COR-L47 (cell line): ENCODE measurements around the gene GLIPR1L1.
"Not testable (repeated sequence)": the region's sequence is repeated elsewhere in the genome, so short reads cannot be mapped to it uniquely, and the experiment has no call there.

Experiments used
- DNase-seq: peaks from one replicate; lab custom pipeline; 2025; lab: John Stamatoyannopoulos, UW

Gene GLIPR1L1, protein sequence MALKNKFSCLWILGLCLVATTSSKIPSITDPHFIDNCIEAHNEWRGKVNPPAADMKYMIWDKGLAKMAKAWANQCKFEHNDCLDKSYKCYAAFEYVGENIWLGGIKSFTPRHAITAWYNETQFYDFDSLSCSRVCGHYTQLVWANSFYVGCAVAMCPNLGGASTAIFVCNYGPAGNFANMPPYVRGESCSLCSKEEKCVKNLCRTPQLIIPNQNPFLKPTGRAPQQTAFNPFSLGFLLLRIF

DNA sequence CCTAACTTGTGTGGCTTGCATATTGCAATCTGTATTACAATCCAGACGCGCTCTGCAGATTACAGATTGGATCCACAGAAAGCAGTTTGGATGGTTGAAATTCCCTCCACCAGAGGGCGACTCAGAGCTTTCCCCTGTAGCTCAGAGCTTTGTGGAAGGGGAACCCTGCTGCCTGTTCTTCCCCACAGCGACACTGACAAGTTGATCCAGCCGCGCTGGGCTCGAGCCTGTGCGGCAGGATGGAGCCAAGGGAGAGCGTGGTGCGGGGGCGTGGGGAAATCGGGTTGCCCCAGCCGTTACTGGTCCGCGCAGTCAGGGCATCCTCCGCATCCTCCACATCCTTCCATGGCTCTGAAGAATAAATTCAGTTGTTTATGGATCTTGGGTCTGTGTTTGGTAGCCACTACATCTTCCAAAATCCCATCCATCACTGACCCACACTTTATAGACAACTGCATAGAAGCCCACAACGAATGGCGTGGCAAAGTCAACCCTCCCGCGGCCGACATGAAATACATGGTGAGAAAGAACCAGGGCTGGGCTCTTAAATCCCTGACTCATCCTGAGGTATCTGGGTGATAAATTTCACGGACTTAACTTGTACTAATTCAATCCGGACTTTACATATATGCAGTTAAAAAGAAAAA is at the start of gene GLIPR1L1:
GLIPR1L1 (plus strand) TSS at position 287 of the 647 bp plus-strand sequence; CDS start at position 346, 59 bp downstream.
- DNase-seq, result peak; percentile 62

DNA sequence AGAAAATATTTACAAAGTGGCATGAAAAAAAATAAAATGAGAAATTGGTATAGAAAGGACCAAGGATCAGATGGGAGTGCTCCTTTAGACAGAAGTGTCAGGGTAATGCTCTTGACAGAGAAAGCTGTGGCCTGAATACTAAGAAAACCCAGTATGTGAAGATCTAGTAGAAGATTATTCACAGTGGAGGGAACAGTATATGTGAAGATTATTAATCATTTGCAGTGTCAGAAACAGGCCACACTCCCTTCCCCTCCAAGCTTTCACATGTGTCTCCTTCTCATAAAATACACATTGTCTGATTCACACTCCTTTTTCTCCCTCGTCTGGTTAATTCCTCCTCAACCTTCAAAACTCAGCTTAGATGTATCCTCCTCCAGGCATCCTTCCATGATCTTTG is 45.6 kb upstream of the GLIPR1L1 start:
- DNase-seq, result no peak

DNA sequence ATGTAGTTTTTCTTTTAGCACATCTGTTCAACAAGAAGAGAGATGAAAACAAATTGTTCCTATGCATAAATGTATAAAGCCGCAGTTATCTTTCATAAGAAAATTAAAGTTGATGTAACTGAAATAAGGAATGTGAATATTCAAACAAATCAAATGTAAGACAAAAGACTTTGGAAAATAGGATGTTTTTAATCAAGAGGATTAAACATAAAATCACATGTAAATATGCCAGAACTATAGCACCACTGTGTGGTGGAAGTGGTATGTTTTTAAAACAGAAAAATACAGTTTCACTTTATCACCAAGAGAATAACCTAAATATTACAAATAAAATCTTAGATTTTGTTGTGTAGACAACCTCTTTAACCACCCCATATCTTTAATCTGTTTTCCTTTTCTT is 44.7 kb upstream of the GLIPR1L1 start:
- no peak for DNase-seq

DNA sequence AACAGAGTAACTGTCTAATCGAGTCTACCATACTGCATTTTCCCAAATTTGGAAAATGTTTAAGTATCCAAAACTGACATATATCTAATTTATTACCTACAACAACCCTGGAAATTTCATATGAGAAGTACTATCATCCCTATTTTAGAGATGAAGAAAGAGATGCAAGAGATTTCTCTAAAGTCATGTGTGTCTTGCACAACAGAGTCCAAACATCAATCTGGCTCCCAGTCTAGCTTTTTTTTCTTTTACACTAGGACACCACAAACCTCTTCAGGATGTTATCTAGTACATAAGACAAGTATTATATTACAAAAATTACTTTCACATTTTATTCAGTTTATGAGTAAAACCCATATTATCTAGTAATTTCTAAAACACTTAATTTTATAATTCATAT is 43.5 kb upstream of the GLIPR1L1 start:
- no peak for DNase-seq

DNA sequence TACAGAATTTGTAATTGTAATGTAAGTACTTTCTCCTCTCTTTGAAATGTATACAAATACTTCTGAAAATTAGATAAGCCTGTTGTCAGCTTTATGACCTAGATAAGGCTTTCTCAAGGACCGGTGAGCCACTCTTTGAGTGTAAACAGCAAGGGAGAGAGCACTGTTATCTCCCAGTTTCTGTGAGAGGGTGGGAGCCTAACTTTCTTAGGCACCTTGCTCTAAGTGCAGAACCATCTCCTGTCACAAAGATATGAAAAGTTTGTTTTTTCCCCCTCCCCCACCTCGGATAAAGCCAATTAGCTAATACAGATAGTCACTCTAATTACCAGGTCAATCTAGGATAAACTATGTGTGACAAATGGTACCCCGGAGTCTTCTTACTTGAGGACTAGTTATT is 40.1 kb upstream of the GLIPR1L1 start:
- DNase-seq, result no peak

DNA sequence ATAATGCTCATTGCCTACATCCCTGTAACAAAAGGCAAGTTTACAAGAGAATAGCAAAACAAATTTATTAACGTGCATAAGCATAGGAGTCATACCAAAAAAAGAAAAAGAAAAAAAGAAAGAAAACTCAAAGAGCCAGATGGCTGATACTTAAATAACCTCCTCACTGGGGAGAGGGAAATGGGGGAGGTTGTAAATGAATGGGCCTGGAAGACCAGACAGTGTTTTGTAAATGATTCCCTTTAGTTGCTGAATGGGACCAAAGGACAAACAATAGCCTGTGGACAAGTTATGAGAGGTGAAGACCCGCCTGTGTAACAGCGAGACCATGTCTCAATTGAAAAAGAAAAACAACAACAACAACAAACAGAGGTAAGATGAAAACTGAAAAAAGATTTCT is 39.7 kb upstream of the GLIPR1L1 start:
- no peak for DNase-seq

DNA sequence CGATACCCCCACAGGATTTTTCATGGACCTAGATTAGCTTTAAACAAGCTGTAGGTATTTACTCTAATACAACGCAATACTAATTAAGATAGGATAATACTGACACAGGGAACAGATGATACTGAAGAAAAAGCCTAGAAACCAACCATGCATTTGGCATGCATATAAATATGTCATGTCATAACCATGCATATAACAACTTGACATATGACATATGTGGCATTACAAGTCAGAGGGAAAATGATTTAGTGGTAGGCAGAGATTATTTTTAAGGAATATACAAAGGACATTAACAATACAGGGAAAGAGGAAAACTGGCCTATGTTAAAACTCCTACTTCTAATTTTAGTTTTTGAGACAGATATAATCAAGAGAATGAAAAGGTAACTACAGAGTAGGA is 32.2 kb upstream of the GLIPR1L1 start:
- DNase-seq, result no peak

DNA sequence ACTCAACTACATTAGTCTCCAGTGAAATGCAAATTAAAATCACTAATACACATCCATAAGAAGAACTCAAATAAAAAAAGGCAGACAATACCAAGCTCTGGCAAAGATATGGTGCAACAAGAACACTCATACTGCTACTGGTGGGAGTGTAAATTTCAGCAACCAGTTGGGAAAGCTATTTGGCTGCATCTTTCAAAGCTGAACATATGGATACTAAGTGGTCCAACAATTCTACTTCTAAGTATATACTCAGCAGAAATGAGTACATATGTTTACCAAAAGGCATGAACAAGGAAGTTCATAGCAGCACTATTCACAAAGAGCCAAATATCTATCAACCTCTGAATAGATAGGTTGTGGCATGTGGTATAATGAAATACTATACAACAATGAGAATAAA is 31.7 kb upstream of the GLIPR1L1 start:
- no peak for DNase-seq

DNA sequence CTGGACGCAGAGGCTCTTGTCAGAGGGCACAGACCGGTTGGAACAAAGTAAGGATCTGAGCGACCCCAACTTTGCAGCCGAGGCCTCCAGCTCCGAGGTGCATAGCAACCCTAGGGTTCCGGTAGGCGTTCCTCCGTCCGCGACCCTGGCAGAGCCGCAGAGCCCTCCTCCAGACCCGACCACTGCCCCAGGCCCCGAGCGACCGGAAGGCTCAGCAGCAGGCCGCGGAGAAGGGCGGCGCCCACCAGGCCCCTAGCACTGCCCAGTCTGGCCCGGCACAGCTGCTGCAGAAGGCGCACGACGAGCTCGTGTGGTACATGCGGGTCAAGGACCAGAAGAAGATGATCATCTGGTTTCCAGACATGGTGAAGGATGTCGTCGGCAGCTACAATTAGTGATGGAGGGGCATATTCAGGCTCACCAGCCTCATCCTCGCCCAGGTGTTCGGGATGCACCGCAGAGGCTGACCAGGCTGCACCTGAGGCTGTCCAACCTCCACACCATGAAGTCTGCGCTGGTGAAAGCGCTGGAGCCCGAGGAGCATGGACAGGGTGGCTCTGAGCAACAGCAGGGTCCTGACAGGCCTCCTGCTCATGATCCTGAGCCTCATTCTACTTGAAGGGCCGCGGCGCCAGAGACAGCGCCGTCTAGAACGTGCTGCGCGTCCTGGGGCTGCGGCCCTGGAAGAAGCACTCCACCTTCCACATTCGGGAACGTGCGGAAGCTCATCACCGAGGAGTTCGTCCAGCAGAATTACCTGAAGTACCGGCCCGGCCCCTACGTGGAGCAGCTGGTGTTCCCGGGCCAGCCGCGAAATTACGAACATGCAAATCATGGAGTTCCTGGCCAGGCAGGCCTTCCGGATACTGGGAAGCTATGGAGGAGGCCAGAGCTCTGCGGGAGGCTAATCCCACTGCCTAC is 28.8 kb upstream of the GLIPR1L1 start:
- no peak for DNase-seq

DNA sequence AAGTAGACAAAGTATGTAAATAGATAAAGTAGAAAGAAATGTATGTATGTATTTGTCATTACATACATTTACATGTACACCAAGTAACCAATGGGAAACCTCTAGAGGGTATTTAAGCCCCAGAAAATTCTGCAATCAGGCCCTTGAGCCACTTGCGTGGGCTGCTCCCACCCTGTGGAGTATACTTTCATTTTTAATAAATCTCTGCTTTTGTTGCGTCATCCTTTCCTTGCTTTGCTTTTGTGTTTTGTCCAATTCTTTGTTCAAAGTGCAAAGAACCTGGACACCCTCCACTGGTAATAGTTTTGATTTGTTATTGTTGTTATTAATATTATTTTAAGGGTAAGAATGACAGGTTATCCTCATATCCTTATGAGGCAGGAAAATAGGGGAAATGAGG is 26.2 kb upstream of the GLIPR1L1 start:
- no peak for DNase-seq

DNA sequence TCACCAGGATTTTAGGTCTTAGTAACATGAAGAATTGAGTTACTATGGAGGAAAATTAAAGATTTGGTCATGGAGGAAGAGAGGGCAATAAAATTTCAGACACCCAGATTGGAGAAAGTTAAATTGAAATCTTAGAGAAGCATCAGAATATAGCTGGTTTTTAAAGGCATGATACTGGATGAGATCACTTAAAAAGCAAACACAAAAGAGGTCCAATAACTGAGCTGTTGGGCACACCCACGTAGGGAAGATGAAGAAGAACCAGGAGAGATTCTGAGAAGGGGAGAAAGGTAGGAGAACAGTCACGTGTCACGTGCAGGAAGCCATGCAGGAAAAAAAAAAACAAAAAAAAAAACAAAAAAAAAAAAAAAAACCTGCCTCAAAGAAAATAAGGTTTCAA is 23.1 kb upstream of the GLIPR1L1 start:
- no peak for DNase-seq

DNA sequence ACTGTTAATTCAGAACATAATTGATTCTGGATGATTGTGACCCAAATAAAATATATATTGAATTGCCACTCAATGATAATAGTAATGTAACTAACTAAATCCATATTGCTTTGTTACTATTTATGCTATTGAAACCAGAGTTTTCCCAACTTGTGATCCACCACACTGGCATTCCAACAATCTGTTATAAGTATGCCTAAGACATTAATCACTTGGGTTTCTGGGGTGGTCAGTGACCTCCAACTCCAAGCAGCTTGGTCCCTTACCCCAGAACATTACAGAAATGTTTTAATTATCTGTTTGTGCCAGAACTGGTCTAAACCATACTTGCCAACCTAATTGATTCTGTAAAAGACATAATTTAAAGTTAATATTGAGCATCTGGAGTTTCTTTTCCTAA is 19.0 kb upstream of the GLIPR1L1 start:
- no peak for DNase-seq

DNA sequence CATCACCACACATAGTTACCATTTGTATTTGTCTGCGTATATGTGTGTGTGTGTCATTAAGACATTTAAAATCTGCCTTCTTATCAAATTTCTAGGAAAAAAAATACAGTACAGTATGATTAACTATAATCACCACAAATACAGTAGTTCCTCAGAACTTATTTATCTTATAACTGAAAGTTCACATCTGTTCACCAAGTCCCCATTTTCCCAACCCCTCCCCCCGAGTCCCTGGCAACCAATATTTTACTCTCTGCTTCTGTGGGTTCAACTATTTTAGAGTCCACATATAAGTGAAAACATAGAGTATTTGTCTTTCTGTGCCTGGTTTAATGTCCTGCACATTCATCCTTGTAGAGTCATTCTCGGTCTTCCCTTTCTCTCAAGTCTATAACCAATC is 16.7 kb upstream of the GLIPR1L1 start:
- DNase-seq, result no peak

DNA sequence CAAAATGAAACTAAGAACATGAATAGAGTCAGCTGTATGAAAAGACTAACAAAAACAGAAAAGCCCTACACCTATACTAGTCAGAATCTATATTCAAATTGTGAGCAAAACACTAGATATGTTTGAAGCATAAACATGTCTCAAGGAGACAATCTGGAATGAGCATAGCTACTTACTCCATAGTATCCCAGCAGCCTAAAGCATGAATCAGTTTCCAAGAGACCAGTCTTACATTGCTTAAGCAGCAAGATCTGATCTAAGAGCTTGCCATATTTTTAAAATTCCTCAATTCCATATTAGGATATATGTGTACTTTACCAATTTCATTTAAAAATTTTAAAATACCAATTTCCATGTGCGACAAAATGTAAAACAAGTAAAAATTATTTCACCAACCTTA is 12.0 kb upstream of the GLIPR1L1 start:
- no peak for DNase-seq

DNA sequence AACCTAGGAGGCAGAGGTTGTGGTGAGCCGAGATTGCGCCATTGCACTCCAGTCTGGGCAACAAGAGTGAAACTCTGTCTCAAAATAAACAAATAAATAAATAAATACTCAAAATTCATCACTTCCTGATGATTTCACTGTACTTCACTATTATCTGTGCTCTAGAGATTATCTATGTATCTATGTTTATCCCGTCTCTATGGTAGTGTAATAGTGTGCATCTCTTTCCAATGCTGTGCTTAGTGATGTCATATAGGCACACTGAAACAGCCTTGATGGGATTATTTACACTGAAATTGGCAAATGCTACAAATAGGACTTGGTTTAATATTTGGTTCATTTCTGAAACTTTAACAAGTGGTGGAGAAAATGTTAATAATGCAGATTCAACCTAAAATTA is 10.8 kb upstream of the GLIPR1L1 start:
- no peak for DNase-seq

DNA sequence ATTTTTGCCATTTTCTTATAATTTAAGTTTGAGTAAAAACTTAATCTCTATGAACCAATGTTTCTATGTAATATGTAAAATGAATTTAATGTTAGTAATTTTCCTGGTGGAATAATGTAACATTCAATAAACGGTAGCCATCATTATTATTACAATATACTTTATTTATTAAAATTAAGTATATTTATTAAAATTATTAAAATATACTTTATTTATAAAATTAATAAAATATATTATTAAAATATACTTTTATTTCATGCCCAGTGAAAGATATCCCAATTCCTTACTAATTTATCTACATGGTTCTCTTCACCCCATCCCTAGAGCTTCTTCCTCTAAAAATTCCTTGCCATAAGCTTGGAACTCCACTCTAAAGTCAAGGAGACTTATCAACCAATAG is 6.8 kb upstream of the GLIPR1L1 start:
- no peak for DNase-seq

DNA sequence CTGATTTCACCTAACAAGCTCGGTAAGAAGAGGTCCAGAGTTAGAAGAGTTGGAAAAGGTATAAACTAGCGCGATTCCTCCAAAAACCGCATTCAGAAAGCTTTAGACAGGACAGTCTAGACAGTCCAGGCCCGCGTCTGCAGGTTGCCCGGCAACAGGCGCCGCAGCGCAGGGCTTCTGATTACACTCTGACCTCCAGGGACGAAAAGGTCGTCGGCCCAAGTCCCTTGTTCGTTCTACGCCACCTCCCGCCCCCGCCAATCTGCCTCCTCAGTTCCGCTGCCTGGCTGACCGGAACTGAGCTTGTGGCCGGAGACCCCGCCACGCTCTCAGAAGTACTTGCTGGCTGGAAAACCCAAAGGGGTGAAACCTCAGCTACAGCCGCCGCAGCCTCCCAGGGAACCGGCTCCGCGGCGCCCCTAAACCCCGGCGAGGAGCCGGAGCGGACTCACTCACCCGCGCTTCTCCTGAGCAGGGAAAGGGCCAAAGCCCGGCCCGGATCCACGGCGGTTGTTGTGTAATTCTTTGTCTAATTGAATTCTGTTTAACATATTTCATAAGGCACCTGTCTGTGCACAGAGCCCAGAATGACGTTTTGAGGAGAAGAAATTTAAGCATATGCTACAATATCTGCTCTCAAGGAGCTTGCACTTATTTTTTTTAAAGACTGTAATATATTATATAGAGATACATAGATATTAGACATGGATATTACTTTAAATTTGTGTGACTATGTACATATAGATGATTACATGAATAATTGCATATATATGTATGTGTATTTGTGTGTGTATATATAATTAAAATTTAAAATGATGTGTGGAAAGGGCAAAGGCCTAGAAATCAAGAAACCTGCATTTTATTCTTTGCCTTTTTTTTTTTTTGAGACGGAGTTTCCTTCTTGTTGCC is 4.3 kb upstream of the GLIPR1L1 start, which contains the start of gene CAPS2:
CAPS2 (minus strand) TSS at position 407 of the 909 bp plus-strand sequence. CDS start 3,826 bp downstream, outside the sequence.
- peak; percentile 81 for DNase-seq

DNA sequence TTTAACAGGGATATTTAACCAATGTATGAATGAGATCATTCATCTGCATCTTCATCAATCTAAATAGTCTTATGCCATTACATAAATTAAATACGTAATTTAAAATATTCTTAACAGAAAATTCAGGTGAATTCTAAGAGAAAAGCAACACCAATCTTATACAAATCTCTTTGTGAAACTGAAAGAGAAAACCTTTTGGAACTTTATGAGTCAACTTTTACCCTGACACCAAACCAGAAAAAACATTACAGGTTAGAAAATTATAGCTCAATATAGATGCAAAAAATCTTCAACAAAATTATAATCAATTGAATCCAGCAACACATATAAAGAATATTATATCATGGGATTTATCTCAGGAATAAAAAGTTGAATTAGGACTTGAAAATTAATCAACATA is 3.4 kb downstream of the GLIPR1L1 start:
- DNase-seq, result no peak

DNA sequence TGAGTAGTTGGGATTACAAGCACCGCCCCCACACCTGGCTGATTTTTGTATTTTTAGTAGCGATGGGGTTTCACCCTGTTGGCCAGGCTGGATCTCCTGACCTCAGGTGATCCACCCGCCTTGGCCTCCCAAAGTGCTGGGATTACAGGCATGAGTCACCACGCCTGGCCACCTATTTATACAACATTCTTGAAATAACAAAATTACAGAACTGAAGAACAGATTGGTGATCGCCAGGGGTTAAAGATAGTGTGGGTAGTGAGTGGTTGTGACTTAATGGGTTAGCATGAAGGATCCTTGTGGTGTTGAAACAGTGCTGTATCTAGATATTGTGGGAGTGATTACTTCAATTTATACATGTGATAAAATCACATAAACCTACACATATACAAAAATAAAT is 7.4 kb downstream of the GLIPR1L1 start:
- DNase-seq, result no peak

DNA sequence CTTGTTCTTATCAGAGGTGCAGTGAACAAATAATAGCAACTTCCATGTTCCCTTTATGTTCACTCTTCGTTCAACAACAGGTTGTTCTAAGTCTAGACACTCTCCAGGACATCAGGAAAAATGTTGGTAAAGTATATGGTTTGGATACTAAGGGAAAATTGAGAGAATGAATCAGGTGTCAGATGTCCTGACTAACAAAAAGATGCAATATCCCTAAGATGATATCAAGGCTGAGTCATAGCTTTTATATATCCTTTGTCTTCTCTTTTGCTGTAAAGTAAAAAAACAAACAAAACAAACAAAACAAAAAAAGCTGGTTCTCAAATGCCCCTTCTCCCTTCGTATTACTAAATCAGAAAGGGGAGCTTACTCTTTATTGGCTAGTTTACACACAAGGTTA is 11.1 kb downstream of the GLIPR1L1 start:
- DNase-seq, result no peak

DNA sequence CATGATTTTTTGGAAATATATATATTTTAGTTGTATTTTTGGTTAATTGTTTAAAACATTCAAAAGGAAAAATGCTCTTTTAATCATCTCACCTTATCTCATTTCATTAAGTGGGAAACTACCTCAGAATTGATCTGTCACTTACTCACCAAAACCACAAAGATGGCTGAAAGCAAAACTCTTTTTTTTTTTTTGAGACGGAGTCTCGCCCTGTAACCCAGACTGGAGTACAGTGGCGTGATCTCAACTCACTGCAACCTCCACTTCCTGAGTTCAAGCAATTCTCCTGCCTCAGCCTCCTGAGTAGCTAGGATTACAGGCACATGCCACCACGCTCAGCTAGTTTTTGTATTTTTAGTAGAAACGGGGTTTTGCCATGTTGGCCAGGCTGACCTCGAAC is 11.7 kb downstream of the GLIPR1L1 start:
- not testable (repeated sequence) for DNase-seq

DNA sequence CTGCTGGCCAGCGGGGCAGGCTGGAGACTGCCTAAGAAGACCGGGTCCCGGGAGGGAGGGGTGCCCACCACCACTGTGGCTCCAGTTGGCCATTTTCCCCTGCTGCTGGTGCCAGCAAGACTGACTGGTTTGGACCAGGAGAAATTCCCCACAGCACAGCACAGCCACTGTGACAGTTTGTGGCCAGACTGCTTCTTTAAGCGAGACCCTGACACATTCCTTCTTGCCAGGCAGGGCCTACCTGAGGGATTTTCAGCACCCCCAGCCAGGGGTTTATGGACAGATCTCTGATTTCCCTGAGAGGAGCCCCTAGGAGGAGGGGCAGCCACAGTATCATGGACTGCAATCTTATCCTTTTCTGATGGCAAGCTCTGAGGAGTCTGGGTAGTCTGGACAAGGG is 15.5 kb downstream of the GLIPR1L1 start:
- DNase-seq, result no peak
